RPMI7951 (cell line): ENCODE data around the gene CARD10. TPM values are rescaled to one million over a fixed set of nuclear protein-coding genes. Genes with fewer than 3 reads are reported as not detected.
"Not testable (repeated sequence)": the region's sequence is repeated elsewhere in the genome, so short reads cannot be mapped to it uniquely, and the experiment has no call there.

Source experiments
- DNase-seq: peaks from one replicate; pipeline ENCODE4 v3.0.0-alpha.2; 2012; ENCODE audit warnings: low read depth
- total RNA-seq: library from RNA; depleted of rRNA; stranded (reverse); fragments of >200 nt; shearing (Covaris generic); gene quantifications from 2 replicates; pipeline ENCODE4 v1.2.3, GENCODE V29; 2014

Gene CARD10
- total RNA-seq, 1 experiment from 2014 or later: 3.5 TPM

DNA sequence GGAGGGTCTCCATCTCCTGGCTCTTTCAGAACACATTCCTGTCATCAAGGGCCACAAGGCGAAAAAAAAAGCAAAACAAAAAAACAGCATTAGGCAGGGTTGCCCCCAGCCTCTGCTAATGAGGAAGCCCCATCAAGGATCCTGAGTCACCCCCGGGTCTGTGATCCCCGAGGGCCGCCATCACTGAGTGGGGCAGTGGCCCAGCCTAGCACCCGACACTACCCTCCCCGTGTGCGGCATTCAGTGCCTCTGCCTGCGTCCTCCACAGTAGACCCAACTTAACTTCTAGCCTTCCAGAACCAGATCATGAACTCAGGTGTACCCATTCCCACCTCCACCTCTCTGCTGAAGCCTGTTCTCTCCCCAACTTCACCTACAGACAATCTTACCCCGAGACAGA, 34.5 kb upstream of the CARD10 start:
- DNase-seq: no peak

GRCh38 chr22:37552524-37553163, 33.4 kb upstream of the CARD10 start:
- DNase-seq: peak; percentile 72

GRCh38 chr22:37551981-37552380, 32.8 kb upstream of the CARD10 start:
- DNase-seq: no peak

GRCh38 chr22:37550921-37551320, 31.7 kb upstream of the CARD10 start:
- not testable (repeated sequence) for DNase-seq

- peak; percentile 73 for DNase-seq
Measured at GRCh38 chr22:37549704-37550059, 30.5 kb upstream of the CARD10 start.

GRCh38 chr22:37547251-37547741, 28.1 kb upstream of the CARD10 start:
- DNase-seq: no peak

DNA sequence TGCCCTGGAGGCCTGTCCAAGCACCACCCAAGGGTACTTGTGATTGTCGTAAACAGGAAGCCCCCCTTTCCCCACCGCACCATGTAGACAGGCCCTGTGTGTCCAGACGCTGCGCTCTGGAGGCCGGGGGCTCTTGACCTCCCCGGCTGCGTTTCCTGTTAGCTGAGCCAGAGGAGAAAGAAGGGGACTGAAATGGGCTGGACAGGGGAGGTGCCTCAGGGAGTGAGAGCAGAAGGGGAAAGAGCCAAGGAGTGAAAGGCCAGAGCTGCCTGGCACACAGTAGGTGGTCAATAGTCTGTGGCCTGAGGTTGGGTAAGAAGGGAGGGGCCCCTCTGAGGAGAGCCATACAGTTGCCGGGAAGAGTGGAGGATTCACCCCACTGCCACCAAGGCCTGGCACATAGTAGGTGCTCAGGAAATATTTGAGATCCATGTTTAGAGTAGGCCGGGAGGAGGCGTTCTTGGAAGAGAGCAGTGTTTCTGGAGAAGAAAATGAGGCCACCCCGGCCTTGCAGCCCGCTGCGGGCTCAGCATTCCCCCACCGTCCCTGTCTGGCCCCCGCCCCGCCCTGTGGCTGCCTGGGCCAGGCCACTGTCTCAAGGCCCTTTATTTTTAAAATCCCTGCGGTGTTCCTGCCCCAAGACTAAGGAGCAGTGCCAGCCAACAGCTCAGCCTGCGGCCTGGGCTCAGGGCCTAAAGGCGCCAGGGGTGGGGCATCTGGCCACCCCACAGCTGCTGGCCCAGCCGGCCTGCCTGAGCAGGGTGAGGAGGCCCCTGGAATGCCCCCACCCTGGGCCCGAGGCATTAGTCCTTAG, 27.4 kb upstream of the CARD10 start:
- DNase-seq: peak; percentile 88

DNA sequence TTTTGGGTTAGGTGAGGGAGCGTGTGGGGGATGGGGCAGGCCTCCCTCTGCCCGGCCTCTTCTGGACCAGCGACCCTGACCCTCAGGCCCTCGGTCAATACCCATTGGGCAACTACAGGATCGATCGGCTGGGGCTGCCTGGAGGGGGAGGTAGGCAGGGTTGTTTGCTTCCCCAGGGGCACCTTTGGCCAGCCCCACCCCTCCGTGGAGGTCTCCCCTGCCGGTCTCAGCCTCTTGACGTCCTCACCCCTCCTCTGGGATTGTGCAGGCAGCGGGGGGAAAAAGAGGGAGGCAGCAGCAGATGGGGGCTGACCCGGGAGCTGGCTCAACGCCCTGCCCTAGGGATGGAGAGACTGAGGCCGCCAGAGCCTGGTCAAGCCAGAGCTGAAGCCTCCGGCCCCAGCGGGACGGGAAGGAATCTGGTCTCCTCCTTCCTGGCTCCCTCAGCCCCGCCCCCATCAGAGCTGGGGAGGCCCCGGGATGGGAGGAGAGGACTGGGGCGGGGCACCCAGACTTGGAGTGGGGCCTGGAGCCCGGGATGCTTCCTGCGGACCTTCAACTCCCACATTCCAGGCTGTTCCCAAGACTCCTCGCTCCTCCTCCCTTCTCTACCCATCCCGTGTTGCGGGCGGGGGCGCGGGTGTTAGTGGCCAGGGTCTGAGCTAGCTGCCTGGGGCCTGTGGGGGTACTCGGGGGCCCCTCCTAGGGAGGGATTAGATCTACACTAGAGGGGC, 26.7 kb upstream of the CARD10 start:
- peak; percentile 96 for DNase-seq

- peak; percentile 58 for DNase-seq
Measured at GRCh38 chr22:37544955-37545702, 25.9 kb upstream of the CARD10 start.

GRCh38 chr22:37542959-37543358, 23.7 kb upstream of the CARD10 start:
- no peak for DNase-seq

GRCh38 chr22:37542416-37542815, 23.2 kb upstream of the CARD10 start:
- not testable (repeated sequence) for DNase-seq

DNA sequence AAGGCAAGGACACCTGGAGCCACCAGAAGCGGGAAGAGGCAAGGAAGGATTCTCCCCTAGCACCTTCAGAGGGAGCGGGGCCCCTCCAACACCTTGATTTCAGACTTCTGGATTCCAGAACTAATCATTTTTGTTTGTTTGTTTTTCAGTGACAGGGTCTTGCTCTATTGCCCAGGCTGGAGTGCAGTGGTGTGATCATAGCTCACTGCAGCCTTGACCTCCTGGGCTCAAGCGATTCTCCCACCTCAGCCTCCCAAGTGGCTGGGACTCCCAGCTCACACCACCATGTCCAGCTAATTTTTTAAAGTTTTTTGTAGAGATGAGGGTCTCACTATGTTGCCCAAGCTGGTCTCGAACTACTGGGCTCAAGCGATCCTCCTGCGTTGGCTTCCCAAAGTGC, 20.6 kb upstream of the CARD10 start:
- not testable (repeated sequence) for DNase-seq

DNA sequence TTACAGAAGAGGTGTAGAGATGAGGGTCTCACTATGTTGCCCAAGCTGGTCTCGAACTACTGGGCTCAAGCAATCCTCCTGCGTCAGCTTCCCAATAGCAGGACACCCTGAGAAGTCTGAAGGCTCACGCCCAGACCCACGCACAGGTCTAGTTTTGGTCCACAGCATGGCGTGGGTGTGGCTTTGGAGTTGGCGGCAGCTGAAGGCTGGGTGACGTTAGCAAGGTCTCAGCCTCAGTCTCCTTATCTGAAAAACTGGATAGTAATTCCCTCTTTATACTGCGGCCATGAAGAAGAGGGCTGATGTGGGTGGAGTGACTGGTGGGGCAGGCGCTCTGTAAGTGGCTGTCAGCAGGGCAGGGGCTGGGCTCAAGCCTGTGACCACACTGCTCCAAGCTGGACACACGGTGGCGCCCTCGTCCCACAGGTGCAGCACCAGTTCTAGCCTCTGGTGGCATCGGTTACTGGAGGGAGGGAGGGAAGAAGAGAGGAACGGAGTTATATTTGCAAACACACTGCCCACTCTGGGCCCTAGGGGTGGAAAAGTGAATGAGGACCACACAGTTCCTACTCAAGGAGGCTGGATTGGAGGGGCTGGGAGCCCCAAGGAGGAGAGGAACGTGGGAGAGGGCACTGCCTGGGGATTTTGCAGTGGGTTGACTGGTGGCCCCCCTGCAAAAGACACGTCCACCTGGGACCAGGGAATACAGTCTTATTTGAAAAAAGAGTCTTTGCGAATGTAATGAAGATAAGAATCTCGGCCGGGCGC, 19.6 kb upstream of the CARD10 start:
- peak; percentile 85 for DNase-seq

GRCh38 chr22:37535159-37535558, 15.9 kb upstream of the CARD10 start:
- no peak for DNase-seq

GRCh38 chr22:37534445-37534844, 15.2 kb upstream of the CARD10 start:
- no peak for DNase-seq

DNA sequence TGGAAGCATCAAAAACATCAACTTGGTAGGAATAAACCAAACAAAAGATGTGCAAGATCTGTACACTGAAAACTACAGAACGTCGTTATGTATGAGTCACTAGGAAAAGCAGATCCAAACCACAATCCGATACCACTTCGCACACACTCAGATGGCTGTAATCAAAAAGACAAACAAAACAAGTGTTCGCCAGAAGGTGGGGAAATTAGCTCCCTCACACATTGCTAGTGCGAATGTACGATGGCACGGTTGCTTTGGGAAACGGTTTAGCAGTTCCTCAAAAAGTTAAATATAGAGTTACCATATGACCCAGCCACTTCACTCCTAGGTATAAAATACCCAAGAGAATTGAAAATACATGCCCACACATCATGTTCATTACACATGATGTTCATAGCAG, 14.8 kb upstream of the CARD10 start:
- peak; percentile 75 for DNase-seq

DNA sequence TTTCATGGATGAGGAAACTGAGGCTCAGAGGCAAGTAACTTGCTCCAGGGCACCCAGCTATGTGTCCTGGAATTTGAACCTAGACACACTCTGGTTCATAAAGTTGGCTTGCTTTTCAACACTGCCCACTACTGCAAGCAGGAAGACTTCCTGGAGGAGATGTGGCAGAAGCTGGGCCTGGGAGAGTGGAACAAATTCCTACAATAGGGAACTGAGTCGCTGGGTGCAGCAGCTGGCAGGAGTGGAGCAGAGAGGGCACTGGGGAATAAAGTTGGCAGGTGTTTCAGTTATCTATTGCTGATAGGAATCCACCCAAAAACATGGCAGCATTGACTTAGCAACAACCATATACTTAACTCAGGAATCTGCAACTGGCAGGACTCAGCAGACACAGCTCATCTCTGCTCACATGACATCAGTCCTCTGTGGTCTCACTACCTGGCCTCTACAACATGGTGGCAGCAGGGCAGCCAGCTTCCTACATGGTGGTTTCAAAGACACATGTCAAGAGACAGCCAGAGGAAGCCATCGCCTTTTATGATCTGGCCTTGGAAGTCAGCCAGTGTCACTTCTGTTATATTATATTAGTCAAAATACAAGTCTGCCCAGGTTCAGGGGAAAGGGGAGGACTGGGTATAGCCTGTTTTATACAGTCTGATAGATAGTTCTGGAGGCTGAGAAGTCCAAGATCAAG, 10.6 kb upstream of the CARD10 start:
- no peak for DNase-seq

- not testable (repeated sequence) for DNase-seq
Measured at GRCh38 chr22:37527952-37528351, 8.7 kb upstream of the CARD10 start.

DNA sequence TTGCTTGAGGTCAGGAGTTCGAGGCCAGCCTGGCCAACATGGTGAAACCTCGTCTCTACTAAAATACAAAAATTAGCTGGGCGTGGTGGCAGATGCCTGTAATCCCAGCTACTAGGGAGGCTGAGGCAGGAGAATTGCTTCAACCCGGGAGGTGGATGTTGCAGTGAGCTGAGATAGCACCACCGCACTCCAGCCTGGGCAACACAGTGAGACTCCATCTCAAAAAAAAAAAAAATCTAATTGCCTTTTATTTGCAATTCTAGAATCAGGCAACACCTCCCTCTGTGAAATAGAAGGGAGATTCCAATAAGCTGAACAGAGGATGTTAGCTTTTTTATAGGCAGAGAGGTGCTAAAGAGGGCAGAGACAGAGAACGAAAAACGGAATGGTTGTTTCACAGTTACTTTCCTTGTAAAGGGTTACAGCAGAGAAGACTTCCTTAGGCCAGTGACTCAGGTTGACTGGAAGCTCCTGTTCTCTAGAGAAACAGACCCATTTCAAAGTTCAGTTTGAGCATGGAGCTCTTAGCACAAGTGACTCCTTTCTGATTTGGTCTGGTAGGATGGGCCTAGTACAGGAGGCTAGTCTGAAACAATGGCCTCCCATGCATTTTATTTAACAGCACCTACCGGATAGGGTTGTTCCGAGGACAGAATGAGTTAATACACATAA, 8.0 kb upstream of the CARD10 start:
- DNase-seq: not testable (repeated sequence)

GRCh38 chr22:37526376-37526775, 7.2 kb upstream of the CARD10 start:
- DNase-seq: peak; percentile 75
